B cell (primary cell): Measurements from ENCODE around the gene ATP6V1B1. TPM values are rescaled to one million over a fixed set of nuclear protein-coding genes. Genes with fewer than 3 reads are reported as not detected.
A peak's percentile ranks its signal among the peaks of the same experiment; 100 is the strongest.

Experiments
- ATAC-seq: fragments of 200-7000 bp; cut with Tn5 transposase; one replicate; pipeline ENCODE4 v1.10.0; 2021; ENCODE audit warnings: low read depth, mild to moderate bottlenecking, moderate number of reproducible peaks, moderate library complexity
- CTCF ChIA-PET: fragments of 350-600 bp; sonication (Branson Sonifier 250); formaldehyde crosslinking; loops from one replicate; lab custom pipeline; 2021; ENCODE audit warnings: antibody characterized with exemption, inconsistent platforms; lab: Charles Lee
- POLR2A ChIA-PET: fragments of 350-600 bp; sonication (Branson Sonifier 250); formaldehyde crosslinking; loops from one replicate; lab custom pipeline; 2021; ENCODE audit warnings: antibody characterized with exemption; lab: Charles Lee
- DNase-seq: peaks from one replicate; pipeline ENCODE4 v3.0.0; 2013
- H2AFZ ChIP-seq: 2 replicates; pipeline ENCODE4 v1.6.1; 2012; ENCODE audit warnings: mild to moderate bottlenecking, low read depth, low read length; ENCODE audit not compliant: insufficient read depth, poor library complexity, severe bottlenecking
- H3K27ac ChIP-seq, 2 donors: 1 replicate in 1 of 2; 2 replicates in 1 of 2; pipeline ENCODE4 v1.5.1; 2012 to 2013; ENCODE audit warnings: low read length in 2 of 2, mild to moderate bottlenecking in 2 of 2, moderate library complexity in 1 of 2
- H3K27me3 ChIP-seq, 4 experiments: fragments of 200-600 bp in 1 of 4; sonication (generic) in 1 of 4; replicated peaks in 1 of 4; 1 replicate in 2 of 4; 2 replicates in 2 of 4; pipeline versions ENCODE4 v1.6.1 to v1.7.0; 2013 to 2016; ENCODE audit warnings: low read length in 3 of 4, mild to moderate bottlenecking in 2 of 4, mixed read lengths in 1 of 4, moderate library complexity in 1 of 4; ENCODE audit not compliant: insufficient read depth in 4 of 4, control insufficient read depth in 3 of 4; ENCODE audit errors: control extremely low read depth in 1 of 4
- H3K36me3 ChIP-seq, 2 experiments: replicated peaks in 1 of 2; 1 replicate in 1 of 2; 2 replicates in 1 of 2; pipeline versions ENCODE4 v1.6.1 to v1.7.1; 2013; ENCODE audit warnings: low read length in 1 of 2; ENCODE audit not compliant: insufficient read depth in 2 of 2, control insufficient read depth in 1 of 2; ENCODE audit errors: control extremely low read depth in 1 of 2, extremely low read depth in 1 of 2
- H3K4me1 ChIP-seq, 2 donors: fragments of 200-600 bp in 1 of 2; sonication (generic) in 1 of 2; 1 replicate in 1 of 2; 2 replicates in 1 of 2; pipeline versions ENCODE4 v1.5.1 to v1.6.1; 2013 to 2017; ENCODE audit warnings: low read length in 2 of 2; ENCODE audit not compliant: control insufficient read depth in 2 of 2, insufficient read depth in 2 of 2
- H3K4me2 ChIP-seq: replicated peaks from 2 replicates; pipeline ENCODE3; 2012; ENCODE audit warnings: mild to moderate bottlenecking, low read depth, low read length; ENCODE audit not compliant: poor library complexity, severe bottlenecking
- H3K4me3 ChIP-seq, 5 experiments: fragments of 200-600 bp in 1 of 5; sonication (generic) in 1 of 5; 1 replicate in 3 of 5; 2 replicates in 2 of 5; pipeline versions ENCODE4 v1.5.1 to v1.7.0; 2011 to 2016; ENCODE audit warnings: low read length in 4 of 5, mild to moderate bottlenecking in 4 of 5, low read depth in 2 of 5, control low read depth in 1 of 5, moderate library complexity in 1 of 5; ENCODE audit not compliant: insufficient read depth in 1 of 5; ENCODE audit errors: control extremely low read depth in 1 of 5, extremely low read depth in 1 of 5
- H3K79me2 ChIP-seq: fragments of 200-600 bp; sonication (generic); one replicate; pipeline ENCODE4 v1.6.0; 2016; ENCODE audit warnings: low read length; ENCODE audit not compliant: control insufficient read depth, insufficient read depth
- H3K9ac ChIP-seq: fragments of 200-600 bp; sonication (generic); 2 replicates; pipeline ENCODE4 v1.6.1; 2017; ENCODE audit warnings: mild to moderate bottlenecking, low read length, moderate library complexity
- H3K9me3 ChIP-seq, 3 donors: one replicate each; pipeline versions ENCODE4 v1.6.1 to v1.7.1; 2013; ENCODE audit warnings: low read length in 2 of 3; ENCODE audit not compliant: control insufficient read depth in 2 of 3, insufficient read depth in 1 of 3; ENCODE audit errors: control extremely low read depth in 1 of 3
- H4K20me1 ChIP-seq: 2 replicates; pipeline ENCODE4 v1.6.0; 2012; ENCODE audit warnings: mild to moderate bottlenecking, low read length; ENCODE audit not compliant: insufficient read depth, control insufficient read depth, poor library complexity, severe bottlenecking
- H3K27ac Mint-ChIP-seq: one replicate; pipeline ENCODE4 v1.8.0; 2021; ENCODE audit warnings: mixed read lengths
- H3K27me3 Mint-ChIP-seq: one replicate; pipeline ENCODE4 v1.8.0; 2021; ENCODE audit warnings: mixed read lengths
- H3K4me1 Mint-ChIP-seq: one replicate; pipeline ENCODE4 v1.8.0; 2021; ENCODE audit warnings: mixed read lengths
- H3K4me3 Mint-ChIP-seq: one replicate; pipeline ENCODE4 v1.8.0; 2021; ENCODE audit warnings: mixed read lengths
- H3K9me3 Mint-ChIP-seq: one replicate; pipeline ENCODE4 v1.8.0; 2022; ENCODE audit warnings: mixed read lengths; ENCODE audit not compliant: insufficient read depth
- EZH2 ChIP-seq: IDR thresholded peaks from 2 replicates; pipeline ENCODE4 v1.6.1; 2012; ENCODE audit warnings: borderline replicate concordance, low read depth, mild to moderate bottlenecking, moderate library complexity, low read length; ENCODE audit not compliant: insufficient read depth, poor library complexity, severe bottlenecking
- WGBS: methylation state at CpG from one replicate; pipeline ENCODE4 v1.1.5; 2013; ENCODE audit warnings: missing lambda C conversion rate; ENCODE audit not compliant: insufficient coverage; 5-methylcytosine and 5-hydroxymethylcytosine counted together
- intact Hi-C: fragments of 100-400 bp; cut with micrococcal nuclease; formaldehyde crosslinking; loops from one replicate; pipeline ENCODE4 v1.10.0; 2022
- polyA plus RNA-seq: library from polyadenylated mRNA; depleted of rRNA; stranded (reverse); fragments of >200 nt; gene quantifications from 2 replicates; pipeline ENCODE4 v1.2.3, GENCODE V29; 2012
- total RNA-seq, 2 donors: library from RNA; stranded (reverse); fragments of 120-200 nt in 1 of 2; gene quantifications; 1 replicate in 1 of 2; 2 replicates in 1 of 2; pipeline versions ENCODE4 v1.2.3 to v1.2.4, GENCODE V29; 2013 to 2022
- TF ChIP-seq, protein P1 (sequence below): fragments of 200-600 bp; IDR thresholded peaks from one replicate; pipeline ENCODE4 v1.8.0; 2022; ENCODE audit warnings: antibody characterized with exemption, mild to moderate bottlenecking

ATP6V1B1 gene
- total and polyA plus RNA-seq, 2 donors (not counting 1 experiment from before 2014, with no cell fraction given): not detected

DNA sequence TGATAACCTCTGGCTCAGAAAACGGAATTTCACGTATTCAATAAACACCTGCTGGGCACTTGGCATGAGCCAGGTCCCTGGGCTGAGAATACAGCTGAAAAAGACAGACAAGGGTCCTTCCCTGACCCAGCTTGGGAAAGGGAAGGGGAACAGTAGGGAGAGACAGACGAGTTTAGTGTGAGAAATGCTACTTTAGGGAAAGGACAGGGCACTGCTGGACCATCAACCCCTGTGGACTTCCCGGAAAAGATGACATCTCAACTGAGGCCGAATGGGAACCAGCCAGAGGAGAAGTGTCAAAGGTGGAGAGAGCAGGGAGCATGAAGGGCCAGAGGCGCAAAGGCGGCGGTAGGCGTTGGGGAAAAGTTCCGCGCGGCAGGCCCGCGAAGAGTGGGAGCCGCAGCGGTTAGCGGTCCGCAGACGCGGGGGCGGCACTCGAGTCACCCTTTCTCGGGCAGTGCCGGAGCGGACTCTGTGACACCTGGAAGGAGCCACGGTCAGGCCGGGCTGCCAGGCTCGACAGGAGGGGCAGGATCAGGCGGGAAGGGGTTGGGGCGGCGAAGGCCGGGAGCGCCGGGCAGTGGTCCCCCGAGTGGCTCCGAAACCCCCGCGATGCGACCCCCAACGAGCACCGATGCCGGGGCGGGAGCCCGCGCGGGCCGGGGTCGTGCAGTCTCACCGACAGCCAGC lies 58.5 kb downstream of the ATP6V1B1 start:
- Histone ChIP-seq H3K4me3 (peak overlapping the region; percentile 81 to 91 (median 89)), H3K36me3 (peaks cover under 1 to 28% of the 10 kb centered on the region in 2 experiments), H2AFZ (peak overlapping the region; percentile 87), H3K9me3 (no peaks in the 10 kb centered on the region), H3K9ac (peak overlapping the region; percentile 77), H3K79me2 (peaks cover 30% of the 10 kb centered on the region), H3K4me1 (peaks cover 21 to 23% of the 10 kb centered on the region in 2 donors), H3K27ac (peak overlapping the region; percentile 25 to 77), H4K20me1 (peaks cover 16% of the 10 kb centered on the region), H3K4me2 (peak overlapping the region; percentile 88), H3K27me3 (no peaks in the 10 kb centered on the region)
- no peaks in the 10 kb centered on the region for H3K27me3 Mint-ChIP-seq
- intact Hi-C loops: loop anchor here (1.0 to 2.0 kb wide), 4 partner anchors 17 to 803 kb away; partner anchors contain the start of genes C2orf42, MCEE, MPHOSPH10 and PAIP2B
- peak; percentile 8 for ATAC-seq
- H3K27ac Mint-ChIP-seq: peak overlapping the region; percentile 83
- WGBS: 1% methylated on average over 49 of the region's 49 CpGs
- ChIA-PET POLR2A (no interaction called here), CTCF (interaction anchor here (1.9 to 3.9 kb wide), 3 partner anchors 8 to 30 kb away, joined by 6 to 15 read pairs (median 9); partner anchors contain the start of gene ANKRD53)
- peaks cover 34% of the 10 kb centered on the region for H3K4me1 Mint-ChIP-seq
- peak overlapping the region; percentile 94 for H3K4me3 Mint-ChIP-seq
- TF ChIP-seq, protein P1, sequence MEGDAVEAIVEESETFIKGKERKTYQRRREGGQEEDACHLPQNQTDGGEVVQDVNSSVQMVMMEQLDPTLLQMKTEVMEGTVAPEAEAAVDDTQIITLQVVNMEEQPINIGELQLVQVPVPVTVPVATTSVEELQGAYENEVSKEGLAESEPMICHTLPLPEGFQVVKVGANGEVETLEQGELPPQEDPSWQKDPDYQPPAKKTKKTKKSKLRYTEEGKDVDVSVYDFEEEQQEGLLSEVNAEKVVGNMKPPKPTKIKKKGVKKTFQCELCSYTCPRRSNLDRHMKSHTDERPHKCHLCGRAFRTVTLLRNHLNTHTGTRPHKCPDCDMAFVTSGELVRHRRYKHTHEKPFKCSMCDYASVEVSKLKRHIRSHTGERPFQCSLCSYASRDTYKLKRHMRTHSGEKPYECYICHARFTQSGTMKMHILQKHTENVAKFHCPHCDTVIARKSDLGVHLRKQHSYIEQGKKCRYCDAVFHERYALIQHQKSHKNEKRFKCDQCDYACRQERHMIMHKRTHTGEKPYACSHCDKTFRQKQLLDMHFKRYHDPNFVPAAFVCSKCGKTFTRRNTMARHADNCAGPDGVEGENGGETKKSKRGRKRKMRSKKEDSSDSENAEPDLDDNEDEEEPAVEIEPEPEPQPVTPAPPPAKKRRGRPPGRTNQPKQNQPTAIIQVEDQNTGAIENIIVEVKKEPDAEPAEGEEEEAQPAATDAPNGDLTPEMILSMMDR: no peak
- TF ChIP-seq EZH2: no peak
- no peaks in the 10 kb centered on the region for H3K9me3 Mint-ChIP-seq
- no peak for DNase-seq
